HTERT RPE-1 (cell line): ENCODE data around the gene SLC19A1.

Experiments used
- in situ Hi-C: fragments of 300-500 bp; cut with MboI; formaldehyde crosslinking; loops from 4 replicates; pipeline ENCODE4 v1.14.3; 2020; ENCODE audit warnings: low sequenced_read_pairs

SLC19A1 gene

DNA sequence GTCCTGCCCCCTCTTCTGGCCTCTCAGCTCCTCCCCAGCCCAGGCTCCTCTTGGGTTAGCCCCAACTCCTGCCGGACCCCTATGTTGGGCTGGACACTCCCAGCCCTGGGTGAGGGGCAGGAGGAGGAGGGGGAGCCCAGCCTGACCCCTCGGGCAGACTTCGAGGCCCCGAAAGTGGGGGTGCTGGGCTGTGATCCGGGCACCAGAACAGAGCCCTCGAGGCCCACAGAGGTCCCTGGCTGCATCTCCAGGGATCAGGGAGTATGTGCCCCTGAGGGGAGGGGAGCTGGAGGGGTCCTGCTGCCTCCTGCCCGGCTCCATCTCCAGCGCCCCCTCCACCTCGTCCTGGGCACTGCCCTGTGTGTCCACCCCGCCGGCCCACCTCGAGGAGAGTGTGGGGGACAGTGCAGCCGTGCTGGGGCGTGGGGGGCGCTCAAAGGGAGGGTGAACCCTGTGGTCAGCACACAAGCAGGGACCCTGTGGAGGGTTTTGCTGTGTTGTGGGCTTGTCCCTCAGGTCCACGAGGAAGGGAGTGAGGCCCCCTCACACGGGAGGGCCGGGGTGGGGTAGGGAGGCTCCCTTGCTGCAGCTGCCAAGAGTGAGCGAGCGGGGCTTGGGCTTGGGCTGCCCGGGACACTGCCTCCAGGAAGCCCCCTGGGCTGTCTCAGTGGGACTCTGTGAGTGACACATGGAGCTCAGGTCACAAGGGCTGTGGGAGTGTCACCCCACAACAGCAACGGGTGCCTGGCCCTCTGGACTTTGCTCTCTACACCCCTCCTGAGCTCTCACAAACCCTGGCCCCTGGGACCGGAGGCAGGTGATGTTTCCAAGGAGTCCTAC lies 82.8 kb downstream of the SLC19A1 start:
- in situ Hi-C loops, result no loop called here

DNA sequence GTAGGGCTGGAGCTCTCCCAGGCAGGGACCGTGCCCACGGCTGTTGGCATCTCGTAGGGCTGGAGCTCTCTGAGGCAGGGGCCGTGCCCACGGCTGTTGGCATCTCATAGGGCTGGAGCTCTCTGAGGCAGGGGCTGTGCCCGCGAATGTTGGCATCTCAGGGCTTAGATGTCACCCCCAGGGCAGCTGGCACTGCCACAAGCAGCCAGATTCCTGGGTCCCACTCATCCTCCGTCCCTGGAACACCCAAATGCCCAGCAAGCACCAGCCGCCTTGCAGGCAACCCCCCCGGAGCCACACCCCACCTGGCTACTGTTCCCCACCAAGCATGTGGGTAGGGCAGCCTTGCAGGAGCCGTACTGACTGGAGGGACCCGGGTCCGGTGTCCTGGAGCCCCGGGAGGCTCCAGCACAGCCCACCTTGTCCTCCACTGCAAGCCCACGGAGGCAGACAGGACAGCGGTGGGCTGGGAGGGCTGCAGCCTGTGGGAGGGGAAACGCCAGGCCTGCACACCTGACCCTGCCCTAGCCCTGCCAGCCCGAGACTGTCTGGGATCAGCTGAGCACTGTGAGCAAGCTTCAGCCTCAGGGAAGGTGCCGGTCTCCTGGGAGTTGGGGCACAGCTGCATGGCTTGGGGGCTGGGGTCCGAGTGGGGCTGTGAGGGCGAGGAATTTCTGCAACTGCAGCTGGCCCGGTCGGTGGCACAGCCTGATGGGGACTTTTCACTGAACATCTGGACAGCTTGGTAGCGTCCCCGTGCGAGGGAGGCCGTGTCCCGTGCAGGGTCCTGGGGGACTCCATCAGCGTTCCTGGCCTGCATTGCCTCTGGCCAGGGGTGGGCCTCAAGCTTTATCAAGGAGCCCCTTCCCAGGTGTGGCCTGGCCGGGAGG lies 83.7 kb downstream of the SLC19A1 start:
- in situ Hi-C loops, result no loop called here

DNA sequence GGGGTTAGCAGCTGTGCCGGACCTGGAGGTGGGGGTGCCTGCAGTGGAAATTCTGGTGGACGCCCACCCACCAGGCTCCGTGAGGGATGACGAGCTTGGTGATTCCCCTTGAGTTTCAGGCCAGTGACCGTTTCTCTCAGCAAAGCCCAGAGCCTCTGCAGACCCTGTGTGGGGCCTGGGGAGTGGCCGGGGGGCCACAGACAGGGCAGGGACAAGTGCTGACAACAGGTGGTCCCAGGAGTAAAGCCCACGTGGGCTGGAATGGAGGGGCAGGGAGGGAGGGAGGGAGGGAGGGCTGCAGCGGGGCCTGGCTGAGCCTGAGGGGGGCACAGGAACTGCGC lies 84.4 kb downstream of the SLC19A1 start:
- in situ Hi-C loops, result no loop called here

DNA sequence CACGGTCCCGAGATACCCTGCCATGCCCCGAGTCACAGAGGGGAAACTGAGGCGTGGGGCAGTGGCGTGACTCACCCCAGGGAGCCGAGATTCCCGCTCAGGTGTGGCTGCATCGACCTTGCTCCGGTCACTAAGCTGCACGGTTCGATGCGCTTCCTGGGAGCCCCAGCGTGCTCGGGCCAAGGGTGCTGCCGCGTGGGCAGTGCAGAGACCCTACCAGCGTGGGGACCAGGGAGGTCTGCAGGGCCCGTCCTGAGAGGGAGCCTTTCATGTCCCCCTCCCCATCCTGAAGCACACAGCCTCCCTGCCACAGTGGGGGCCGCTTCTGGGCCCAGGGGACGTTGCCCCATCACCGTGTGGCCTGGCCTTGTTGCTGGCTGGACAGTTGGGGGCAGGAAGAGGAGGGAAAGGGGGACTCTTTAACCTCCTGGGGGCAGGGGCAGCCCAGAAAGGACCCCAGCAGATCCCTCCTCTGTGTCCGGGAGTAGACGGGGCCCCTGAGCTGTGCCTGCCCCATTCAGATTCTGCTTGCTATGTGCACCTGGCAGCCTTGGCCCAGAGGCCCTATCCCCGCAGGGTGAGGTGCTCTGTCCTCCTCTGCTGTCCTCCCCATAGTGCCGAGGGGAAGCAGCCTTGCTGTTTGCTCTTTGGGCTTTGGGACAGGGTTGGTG lies 84.9 kb downstream of the SLC19A1 start:
- in situ Hi-C loops, result no loop called here

DNA sequence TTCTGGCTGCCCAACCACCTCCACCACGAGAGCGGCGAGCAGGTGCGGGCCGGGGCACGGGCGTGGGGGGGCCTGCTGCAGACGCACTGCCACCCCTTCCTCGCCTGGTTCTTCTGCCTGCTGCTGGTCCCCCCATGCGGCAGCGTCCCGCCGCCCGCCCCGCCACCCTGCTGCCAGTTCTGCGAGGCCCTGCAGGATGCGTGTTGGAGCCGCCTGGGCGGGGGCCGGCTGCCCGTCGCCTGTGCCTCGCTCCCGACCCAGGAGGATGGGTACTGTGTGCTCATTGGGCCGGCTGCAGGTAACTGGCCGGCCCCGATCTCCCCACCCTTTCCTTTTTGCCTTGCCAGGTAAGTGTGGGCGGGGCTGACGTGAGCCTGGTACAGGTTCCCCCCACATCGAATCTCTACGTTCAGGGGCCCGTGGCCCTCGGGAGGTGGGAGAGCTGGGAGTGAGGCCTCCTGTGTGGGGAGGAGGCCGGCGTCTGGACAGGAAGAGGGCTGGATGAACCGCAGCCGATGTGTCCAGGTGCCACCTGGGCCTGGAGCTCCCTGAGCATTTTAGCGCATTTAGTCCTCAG lies 85.6 kb downstream of the SLC19A1 start:
- in situ Hi-C loops, result no loop called here

DNA sequence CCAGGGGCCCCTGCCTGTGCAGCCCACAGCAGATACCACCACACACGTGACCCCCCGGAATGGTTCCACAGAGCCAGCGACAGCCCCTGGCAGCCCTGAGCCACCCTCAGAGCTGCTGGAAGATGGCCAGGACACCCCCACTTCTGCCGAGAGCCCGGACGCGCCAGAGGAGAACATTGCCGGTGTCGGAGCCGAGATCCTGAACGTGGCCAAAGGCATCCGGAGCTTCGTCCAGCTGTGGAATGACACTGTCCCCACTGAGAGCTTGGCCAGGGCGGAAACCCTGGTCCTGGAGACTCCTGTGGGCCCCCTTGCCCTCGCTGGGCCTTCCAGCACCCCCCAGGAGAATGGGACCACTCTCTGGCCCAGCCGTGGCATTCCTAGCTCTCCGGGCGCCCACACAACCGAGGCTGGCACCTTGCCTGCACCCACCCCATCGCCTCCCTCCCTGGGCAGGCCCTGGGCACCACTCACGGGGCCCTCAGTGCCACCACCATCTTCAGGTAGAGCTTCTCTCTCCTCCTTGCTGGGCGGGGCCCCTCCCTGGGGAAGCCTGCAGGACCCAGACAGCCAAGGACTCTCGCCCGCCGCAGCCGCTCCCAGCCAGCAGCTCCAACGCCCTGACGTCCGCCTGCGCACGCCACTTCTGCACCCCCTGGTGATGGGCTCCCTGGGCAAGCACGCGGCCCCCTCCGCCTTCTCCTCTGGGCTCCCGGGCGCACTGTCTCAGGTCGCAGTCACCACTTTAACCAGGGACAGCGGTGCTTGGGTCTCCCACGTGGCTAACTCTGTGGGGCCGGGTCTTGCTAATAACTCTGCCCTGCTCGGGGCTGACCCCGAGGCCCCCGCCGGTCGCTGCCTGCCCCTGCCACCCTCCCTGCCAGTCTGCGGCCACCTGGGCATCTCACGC lies 86.3 kb downstream of the SLC19A1 start:
- in situ Hi-C loops, result no loop called here

DNA sequence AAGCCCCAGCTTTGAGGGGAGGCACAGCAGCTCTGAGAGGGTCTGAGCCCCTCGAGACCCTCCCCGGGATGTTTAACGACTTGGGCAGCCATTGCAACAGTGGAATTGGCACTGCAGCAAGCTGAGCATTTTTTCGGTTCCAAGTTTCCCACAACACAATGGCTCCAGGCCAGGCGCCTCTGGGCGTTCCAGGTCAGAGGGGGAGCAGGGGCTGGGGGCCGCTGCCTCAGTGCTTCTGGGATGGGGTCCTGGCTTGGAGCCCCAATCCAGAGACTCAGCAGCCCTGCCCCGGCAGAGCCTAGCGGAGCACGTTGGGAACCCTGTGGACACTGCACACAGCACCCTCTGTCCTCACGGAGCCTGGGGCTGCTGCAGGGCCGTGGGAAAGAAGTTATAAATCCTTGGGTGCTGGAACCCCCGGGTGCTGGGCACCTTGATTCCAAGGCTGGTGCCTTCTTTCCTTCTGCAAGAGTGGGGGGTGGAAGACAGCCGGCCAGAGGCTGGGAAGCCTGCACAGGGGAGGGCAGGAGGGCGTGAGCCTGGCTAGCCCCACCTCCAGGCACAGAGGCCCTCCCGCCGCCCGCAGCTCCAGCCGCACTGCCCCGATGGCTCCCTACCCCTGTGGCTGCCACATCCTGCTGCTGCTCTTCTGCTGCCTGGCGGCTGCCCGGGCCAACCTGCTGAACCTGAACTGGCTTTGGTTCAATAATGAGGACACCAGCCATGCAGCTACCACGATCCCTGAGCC lies 87.1 kb downstream of the SLC19A1 start:
- in situ Hi-C loops, result no loop called here

DNA sequence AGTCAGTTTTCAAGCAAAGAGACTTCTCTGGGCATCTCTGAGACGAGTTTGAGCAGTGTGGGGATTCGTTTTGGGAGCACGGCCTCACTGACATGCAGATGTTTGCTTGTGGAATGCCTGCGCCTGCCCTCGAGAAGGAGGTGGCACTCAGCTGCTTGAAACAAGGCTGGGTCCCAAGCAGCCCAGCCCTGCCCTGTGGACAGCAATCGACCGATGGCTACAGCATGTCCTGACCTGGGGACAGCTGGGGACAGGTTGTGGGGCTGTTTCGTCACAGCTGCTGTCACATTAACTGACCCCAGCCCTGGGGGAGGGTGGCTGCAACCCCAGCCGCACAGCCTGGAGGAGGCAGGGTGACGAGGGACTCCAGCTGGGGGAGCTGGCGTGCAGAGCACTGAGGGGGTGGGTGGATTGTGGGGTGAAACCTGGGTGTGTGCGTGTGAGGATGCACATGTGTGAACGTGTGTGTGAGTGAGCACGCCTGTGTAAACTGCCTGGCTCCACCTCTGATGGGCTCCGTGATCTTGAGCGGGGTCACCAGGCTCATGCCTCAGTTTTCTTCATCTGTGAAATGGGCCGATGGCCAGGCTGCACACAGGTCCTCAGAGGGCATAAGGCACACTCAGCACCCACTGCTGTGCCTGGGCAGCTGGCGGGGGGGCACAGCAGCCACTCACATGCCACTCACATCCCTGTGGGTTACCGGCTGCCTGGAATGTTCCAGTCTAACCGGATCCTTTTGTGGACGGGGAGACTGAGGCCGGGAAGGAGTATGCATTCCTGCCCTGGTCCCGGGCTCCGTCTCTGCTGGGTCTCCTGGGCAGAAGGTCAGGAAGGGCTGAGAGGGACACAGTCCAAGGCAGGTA lies 87.9 kb downstream of the SLC19A1 start:
- in situ Hi-C loops, result no loop called here

DNA sequence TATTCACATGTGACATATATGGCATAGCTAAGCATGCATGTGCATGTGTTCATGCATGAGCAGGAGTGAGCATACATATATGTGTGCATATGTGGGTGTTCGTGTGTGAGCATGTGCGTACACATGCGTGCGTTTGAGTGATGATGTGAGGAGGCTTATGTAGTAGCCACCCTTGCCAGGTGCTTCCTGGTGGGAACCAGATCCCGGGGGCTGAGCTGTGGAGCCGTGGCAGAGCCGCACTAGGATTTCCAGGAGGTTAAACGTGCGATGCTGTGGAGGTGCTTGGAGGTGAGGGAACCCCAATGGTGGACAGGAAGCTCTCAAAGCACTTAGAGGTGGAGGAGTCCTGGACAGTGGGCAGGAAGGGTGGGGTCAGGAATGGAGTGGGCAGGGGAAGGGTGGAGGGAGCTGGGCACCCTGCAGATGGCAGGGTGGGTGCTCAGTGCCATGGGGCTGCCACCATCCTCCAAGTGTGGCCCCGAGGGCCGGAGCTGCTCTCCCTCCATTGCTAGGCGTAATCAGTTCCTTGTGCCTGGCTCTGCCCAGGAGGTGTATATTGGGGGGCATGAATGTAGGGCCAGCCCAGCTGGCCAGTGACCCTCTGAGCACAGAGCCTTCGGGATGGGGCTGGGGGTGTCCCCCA lies 88.8 kb downstream of the SLC19A1 start:
- in situ Hi-C loops, result no loop called here

DNA sequence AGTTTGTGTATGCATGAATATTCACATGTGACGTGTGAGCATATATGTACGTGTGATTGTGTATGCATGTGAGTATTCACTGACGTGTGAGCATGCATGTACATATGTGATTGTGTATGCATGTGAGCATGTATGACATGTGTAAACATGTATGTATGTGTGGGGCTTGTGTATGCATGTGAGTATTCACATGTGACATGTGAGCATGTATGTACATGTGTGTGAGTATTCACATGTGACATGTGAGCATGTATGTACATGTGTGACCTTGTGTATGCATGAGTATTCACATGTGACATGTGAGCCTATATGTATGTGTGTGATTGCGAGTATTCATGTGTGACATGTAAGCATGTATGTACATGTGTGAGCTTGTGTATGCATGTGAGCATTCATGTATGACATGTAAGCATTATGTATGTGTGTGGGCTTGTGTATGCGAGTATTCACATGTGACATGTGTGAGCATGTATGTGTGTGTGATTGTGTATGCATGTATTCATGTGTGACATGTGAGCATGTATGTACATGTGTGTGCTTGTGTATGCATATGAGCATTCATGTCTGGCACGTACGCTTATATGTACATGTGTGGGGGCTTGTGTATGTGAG lies 89.4 kb downstream of the SLC19A1 start:
- in situ Hi-C loops, result no loop called here

DNA sequence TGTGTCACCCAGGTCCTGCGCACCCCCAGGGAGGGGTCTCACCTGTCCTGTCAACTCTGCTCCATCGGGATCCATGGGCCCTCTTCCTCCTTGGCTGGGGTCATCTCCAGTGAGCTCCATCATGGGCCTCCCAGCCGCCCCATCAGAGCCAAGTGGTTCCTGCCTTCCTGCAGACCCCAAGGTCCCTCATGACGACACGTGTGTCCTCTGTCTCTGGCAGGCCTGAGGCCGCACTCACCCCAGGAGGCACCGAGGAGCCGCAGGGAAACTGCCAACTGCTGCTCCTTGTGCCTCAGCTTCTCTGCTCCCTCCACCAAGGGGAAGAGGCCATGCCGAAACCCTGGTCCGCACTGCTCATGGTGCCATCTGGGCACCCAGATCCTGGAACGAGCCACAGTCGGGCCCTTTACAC lies 90.5 kb downstream of the SLC19A1 start:
- in situ Hi-C loops, result no loop called here

DNA sequence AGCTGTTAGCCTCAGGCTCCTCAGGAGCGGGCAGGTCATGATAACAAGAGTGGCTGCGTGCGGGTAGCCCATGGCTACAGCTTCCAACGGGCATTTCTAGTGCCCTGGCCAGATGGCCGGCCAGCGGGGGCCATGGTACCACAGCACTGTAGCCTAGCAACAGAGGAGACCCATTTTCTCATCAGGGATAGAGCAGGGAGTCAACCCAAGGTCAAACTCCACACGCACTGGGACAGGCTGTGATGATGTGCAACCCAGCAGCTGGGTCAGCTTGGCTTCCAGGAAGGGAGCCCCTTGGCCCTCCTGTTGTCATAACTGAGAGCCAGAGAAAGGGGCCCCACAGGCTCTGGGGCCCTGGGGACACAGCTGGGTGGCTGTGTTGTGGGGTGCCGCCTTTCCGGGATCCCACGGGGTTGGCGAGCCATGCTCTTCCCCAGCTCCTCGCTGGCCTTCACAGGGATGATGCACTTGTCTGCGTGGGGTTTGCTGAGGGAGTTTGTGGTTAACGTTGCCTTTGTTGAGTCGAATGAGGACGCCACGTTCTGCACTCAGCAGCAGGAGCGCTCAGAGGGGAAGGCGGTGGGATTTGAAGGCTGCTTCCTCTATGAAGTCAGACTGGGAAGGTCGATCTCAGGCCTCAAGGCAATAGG lies 91.0 kb downstream of the SLC19A1 start:
- in situ Hi-C loops, result no loop called here

DNA sequence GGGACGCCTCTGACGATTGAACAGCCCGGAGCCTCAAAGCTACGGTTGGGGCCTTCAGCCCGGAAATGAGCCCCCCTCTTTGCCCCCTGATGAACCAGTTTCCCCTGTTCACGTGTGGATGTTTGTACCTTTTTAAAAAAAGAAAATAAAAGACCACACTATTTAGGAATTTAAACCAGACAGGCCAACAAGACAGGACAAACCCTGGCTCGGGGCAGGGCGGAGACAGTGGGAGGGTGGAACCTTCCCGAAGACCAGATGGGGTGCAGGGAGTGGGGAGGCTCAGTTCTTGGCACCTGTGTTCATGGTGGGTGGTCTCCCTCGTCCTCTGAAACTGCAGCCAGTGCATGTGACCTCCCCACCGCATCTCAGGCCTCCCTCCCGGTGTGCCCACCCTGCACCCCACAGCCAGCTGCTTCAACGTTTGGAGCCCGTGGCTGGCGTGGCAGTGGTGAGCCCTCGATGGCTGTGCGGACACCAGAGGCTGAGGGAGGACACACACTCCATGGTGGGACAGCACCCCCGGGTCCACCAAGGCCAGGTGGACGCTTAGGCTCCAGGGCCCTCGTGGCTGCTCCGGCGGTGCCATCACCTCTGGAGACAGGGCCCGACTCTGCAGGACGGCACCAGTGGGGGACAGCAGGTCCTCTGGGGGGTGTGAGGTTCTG lies 91.7 kb downstream of the SLC19A1 start:
- in situ Hi-C loops, result no loop called here

DNA sequence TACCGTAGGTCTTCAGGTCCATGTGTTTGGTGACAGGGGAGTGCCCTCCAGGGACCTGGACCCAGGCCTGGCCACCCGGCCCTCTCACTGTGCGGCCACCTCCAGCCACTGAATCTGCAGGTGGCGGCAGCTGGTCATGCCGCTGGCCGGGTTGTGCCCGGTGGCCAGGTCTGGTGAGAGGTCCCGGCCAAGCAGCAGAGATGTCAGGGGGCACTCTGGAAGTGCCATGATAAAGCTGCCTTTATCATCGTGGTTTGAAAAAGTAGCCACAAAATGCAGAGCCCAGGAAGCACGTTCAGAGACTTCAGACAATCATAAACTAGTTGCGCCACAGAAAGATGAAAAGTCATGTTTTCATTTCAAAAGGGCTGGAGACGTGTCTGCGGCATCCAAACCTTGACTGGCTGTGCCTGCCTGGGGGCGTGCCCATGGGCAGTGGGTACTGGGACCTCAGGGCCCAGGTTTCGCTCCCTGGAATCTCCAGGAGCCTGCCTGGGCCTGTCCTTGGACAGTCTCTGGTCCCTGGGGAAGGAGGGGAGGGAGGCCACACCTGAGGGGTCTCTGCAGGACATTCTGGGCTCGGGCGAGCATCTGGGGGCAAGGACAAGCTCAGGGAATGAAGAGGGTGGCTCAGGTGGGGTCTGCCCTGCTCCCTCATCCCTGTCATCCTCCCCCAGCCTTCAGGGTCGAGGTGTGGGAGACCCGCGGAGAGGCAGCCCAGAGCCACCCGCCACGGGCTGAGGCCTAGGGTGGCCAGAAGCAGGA lies 92.4 kb downstream of the SLC19A1 start:
- in situ Hi-C loops, result no loop called here

DNA sequence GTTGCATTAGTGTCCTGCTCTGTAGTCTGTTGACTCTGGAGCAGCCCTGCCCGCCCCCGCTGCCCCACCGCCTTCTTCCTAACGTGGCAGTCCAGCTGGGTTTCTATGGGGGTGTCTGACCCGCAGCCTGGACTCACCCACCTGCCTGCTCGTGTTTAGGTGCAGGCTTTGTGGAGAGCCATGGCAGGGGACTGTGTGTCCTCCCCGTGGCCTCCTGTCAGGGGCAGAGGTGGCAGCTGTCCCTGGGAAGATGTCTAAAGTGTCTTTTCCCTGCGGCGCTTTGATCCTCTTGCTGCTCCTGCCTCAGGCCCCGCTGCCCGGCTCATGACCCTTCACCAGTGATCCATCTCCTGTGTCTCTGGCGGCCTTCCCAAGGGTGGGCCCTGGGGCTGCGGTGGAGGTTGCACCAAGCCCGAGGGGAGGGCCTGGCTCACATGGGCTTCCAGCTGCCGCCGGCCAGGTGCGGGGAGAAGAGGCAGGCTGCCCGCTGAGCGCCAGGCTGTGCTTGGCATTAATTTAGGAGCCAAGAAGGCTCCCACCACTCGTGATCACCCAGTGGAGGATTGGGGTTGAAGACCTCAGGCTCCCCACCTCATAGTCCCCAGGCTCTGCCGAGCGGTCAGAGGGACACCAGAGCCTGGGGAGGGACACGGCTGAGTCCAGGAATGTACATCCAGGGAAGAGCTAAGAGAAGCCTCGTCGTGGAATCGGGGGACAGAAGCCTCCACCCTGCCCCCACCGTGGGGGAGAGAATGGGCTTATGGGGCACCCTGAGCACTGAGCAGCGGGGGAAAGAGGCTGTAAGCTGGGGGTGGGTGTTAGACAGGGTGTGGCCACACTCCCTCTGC lies 93.2 kb downstream of the SLC19A1 start:
- in situ Hi-C loops, result no loop called here
